ENCODE results near the gene DOK7. TPM values are rescaled to one million over a fixed set of nuclear protein-coding genes. Genes with fewer than 3 reads are reported as not detected.

Gene DOK7
- total RNA-seq, 1 experiment from 2014 or later = 0.26 TPM

DNA sequence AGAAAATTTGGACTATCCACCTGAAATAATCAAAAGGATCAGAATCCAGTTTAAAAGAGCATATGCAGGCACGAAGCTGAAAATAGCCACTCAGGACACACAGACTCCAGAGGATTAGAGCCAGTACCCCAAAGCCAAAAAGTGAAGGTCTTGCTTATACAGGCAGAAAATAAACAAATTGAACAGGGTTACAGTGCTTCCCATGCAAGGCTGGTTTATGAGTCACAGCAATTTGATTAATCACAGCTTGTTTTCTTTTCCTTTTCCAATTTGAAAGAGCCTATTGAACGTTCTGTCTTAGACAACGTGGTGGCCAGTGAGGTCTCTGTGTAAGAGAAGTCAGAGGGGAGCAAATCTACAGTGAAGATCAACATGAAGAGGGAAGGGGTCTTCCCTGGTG lies 11.2 kb upstream of the DOK7 start:
- H3K4me1 Mint-ChIP-seq = no peaks in the 10 kb centered on the region
- Histone ChIP-seq H4K8ac (replicated peaks; ENCODE audit: insufficient read length, low read depth, low read length) (no peak overlapping the region), H3K23me2 (ENCODE audit: insufficient read length, low read depth, low read length, poor library complexity, severe bottlenecking) (no peaks in the 10 kb centered on the region), H3K4me1 (ENCODE audit: insufficient read depth, low read length) (no peaks in the 10 kb centered on the region), H3K79me1 (ENCODE audit: insufficient read depth, low read depth, low read length, poor library complexity, severe bottlenecking) (no peaks in the 10 kb centered on the region), H3K4me2 (ENCODE audit: insufficient read depth, insufficient read length, low read length) (no peak overlapping the region), H3K23ac (ENCODE audit: insufficient read length, low read depth, low read length) (no peak overlapping the region), H3K27ac (ENCODE audit: insufficient read length, low read depth, low read length) (no peak overlapping the region), H3K14ac (ENCODE audit: insufficient read depth, low read length) (no peak overlapping the region), H3K9me3 (ENCODE audit: control insufficient read depth, low read depth, low read length) (no peaks in the 10 kb centered on the region), H3K18ac (ENCODE audit: insufficient read length, low read depth, low read length) (no peak overlapping the region), H3K27me3 (ENCODE audit: insufficient read depth, low read length) (no peaks in the 10 kb centered on the region), H2AK5ac (ENCODE audit: insufficient read length, low read length) (no peak overlapping the region), H2BK5ac (ENCODE audit: insufficient read length, low read length) (no peak overlapping the region), H3K56ac (ENCODE audit: insufficient read length, low read depth, low read length) (no peak overlapping the region), H4K91ac (ENCODE audit: insufficient read length, low read depth, low read length) (no peak overlapping the region), H3T11ph (ENCODE audit: low read length) (no peak overlapping the region), H3K9ac (ENCODE audit: extremely low read depth, insufficient read length, low read length) (no peak overlapping the region), H3K4ac (ENCODE audit: low read depth, low read length) (no peak overlapping the region), H2BK20ac (ENCODE audit: low read depth, low read length, poor library complexity, severe bottlenecking) (no peak overlapping the region), H2AFZ (ENCODE audit: low read length) (no peak overlapping the region), H2BK120ac (ENCODE audit: low read depth, low read length, poor library complexity, severe bottlenecking) (no peak overlapping the region), H3K79me2 (ENCODE audit: insufficient read depth, low read length) (no peaks in the 10 kb centered on the region), H2BK15ac (ENCODE audit: low read depth, low read length) (no peak overlapping the region), H2BK12ac (ENCODE audit: insufficient read length, low read depth, low read length) (no peak overlapping the region), H4K20me1 (ENCODE audit: control insufficient read depth, insufficient read depth, insufficient read length) (no peaks in the 10 kb centered on the region), H4K5ac (ENCODE audit: insufficient read length, low read depth, low read length) (no peak overlapping the region)
- no CpG with 5 or more reads among the region's 3 CpGs for WGBS (ENCODE audit: extremely low coverage, insufficient read length, low lambda C conversion rate)
- H3K4me3 Mint-ChIP-seq = no peak overlapping the region
- no peak for DNase-seq
- no peak overlapping the region for H3K27ac Mint-ChIP-seq
- peaks cover 7 to 8% (median 8%) of the 10 kb centered on the region in 3 experiments; a peak in 4 of 7 replicates for H3K36me3 Mint-ChIP-seq (ENCODE audit: insufficient read depth in 1 of 3, low read depth in 3 of 3)
- TF ChIP-seq, protein P1, sequence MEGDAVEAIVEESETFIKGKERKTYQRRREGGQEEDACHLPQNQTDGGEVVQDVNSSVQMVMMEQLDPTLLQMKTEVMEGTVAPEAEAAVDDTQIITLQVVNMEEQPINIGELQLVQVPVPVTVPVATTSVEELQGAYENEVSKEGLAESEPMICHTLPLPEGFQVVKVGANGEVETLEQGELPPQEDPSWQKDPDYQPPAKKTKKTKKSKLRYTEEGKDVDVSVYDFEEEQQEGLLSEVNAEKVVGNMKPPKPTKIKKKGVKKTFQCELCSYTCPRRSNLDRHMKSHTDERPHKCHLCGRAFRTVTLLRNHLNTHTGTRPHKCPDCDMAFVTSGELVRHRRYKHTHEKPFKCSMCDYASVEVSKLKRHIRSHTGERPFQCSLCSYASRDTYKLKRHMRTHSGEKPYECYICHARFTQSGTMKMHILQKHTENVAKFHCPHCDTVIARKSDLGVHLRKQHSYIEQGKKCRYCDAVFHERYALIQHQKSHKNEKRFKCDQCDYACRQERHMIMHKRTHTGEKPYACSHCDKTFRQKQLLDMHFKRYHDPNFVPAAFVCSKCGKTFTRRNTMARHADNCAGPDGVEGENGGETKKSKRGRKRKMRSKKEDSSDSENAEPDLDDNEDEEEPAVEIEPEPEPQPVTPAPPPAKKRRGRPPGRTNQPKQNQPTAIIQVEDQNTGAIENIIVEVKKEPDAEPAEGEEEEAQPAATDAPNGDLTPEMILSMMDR (conservative IDR thresholded peaks at IDR 0.05) = no peak
- peaks cover 15 to 20% of the 10 kb centered on the region in 2 experiments for H3K9me3 Mint-ChIP-seq
- peaks cover 54% of the 10 kb centered on the region for H3K27me3 Mint-ChIP-seq (ENCODE audit: low read depth)

Data from H9 (cell line).